Stimulated activated CD8-positive, alpha-beta memory T cell treated with anti-CD3 and anti-CD28 coated beads, Interleukin-4, amount 100 ng/mL, for 24 hours (primary cell): ENCODE measurements around the gene TSC22D1.
"Not testable (repeated sequence)": the region's sequence is repeated elsewhere in the genome, so short reads cannot be mapped to it uniquely, and the experiment has no call there.

Experiments used
- DNase-seq: peaks from one replicate; pipeline ENCODE4 v3.0.0-alpha.2; 2020; ENCODE audit warnings: low read depth

The TSC22D1 gene

GRCh38 chr13:44506251-44506650 is 69.9 kb downstream of the TSC22D1 start:
- DNase-seq = no peak

GRCh38 chr13:44504116-44504515 is 72.0 kb downstream of the TSC22D1 start:
- DNase-seq = no peak

- DNase-seq = no peak
Measured at GRCh38 chr13:44498969-44499368, 77.2 kb downstream of the TSC22D1 start.

- no peak for DNase-seq
Measured at GRCh38 chr13:44498502-44498901, 77.6 kb downstream of the TSC22D1 start.

GRCh38 chr13:44497801-44498200 is 78.3 kb downstream of the TSC22D1 start:
- no peak for DNase-seq

GRCh38 chr13:44493213-44493812 is 82.8 kb downstream of the TSC22D1 start:
- no peak for DNase-seq

- no peak for DNase-seq
Measured at GRCh38 chr13:44489751-44490150, 86.4 kb downstream of the TSC22D1 start.

- DNase-seq = no peak
Measured at GRCh38 chr13:44487989-44488388, 88.1 kb downstream of the TSC22D1 start.

GRCh38 chr13:44484562-44485138 is 91.5 kb downstream of the TSC22D1 start:
- DNase-seq = no peak

- DNase-seq = no peak
Measured at GRCh38 chr13:44474122-44474910, 101.8 kb downstream of the TSC22D1 start.

- no peak for DNase-seq
Measured at GRCh38 chr13:44471686-44472085, 104.4 kb downstream of the TSC22D1 start.

GRCh38 chr13:44470638-44471562 is 105.2 kb downstream of the TSC22D1 start:
- DNase-seq = no peak

- no peak for DNase-seq
Measured at GRCh38 chr13:44468874-44469273, 107.3 kb downstream of the TSC22D1 start.

- no peak for DNase-seq
Measured at GRCh38 chr13:44465318-44465717, 110.8 kb downstream of the TSC22D1 start.

GRCh38 chr13:44464471-44464870 is 111.7 kb downstream of the TSC22D1 start:
- no peak for DNase-seq

- DNase-seq = no peak
Measured at GRCh38 chr13:44463759-44464158, 112.4 kb downstream of the TSC22D1 start.

- no peak for DNase-seq
Measured at GRCh38 chr13:44459674-44460073, 116.5 kb downstream of the TSC22D1 start.

- no peak for DNase-seq
Measured at GRCh38 chr13:44458313-44458975, 117.7 kb downstream of the TSC22D1 start.

- not testable (repeated sequence) for DNase-seq
Measured at GRCh38 chr13:44456212-44456611, 119.9 kb downstream of the TSC22D1 start.

GRCh38 chr13:44455769-44456168 is 120.4 kb downstream of the TSC22D1 start:
- no peak for DNase-seq

GRCh38 chr13:44453881-44454280 is 122.2 kb downstream of the TSC22D1 start:
- no peak for DNase-seq

GRCh38 chr13:44453069-44453468 is 123.1 kb downstream of the TSC22D1 start:
- DNase-seq = no peak
